ENCODE measurements around the gene TPST2. TPM values are rescaled to one million over a fixed set of nuclear protein-coding genes. Genes with fewer than 3 reads are reported as not detected.
"Not testable (repeated sequence)": the region's sequence is repeated elsewhere in the genome, so short reads cannot be mapped to it uniquely, and the experiment has no call there.

The TPST2 gene
- total RNA-seq, result 56.0 TPM

DNA sequence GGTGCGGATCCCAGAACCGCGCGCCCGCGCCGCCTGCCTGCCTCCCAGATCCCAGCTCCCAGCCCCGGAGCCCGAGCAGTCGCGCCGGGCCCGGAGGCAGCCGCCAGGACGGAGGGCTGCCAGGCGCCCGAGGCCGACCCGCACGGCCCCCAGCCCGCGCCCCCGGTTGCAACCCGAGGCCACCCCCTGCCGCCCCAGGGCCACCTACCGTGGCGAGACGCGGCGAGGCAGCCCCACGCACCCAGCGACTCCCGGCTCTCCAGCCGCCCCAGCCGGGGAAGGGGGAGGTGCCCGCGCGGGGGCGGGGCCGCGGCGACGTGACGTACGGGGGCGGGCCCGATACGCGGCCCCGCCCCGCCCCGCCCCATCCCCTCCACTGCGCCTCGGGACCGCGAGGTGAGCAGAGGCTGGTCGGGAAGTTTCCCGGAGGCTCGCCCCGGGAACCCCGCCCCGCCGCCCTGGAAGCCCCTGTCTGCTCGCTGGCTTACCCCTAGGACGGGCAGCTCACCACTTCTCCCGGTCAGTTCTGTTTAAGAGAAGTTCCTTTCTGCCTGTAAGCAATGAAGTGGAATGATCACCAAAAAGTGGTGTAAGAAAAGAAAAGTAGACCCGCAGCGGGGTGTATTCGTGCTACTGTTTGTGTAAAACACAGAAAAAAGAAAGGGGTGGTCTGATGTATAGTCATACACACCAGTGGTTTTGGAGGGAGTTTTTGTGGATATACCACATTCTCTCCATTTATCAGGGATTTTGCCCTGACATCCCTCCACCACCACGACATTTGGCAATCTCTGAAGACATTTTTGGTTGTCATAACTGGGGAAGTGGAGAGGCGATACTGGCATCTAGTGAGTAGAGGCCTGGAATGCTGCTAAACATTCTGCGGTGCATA lies at the start of gene TPST2:
Gene TPST2, minus strand, starts transcription at position 288 of the 892 bp plus-strand sequence. CDS start 48,502 bp downstream, outside the sequence.
- DNase-seq (ENCODE audit: low spot score), result peak; percentile 77

GRCh38 chr22:26636296-26636695 lies 46.4 kb upstream of the TPST2 start:
- DNase-seq (ENCODE audit: low spot score), result no peak

DNA sequence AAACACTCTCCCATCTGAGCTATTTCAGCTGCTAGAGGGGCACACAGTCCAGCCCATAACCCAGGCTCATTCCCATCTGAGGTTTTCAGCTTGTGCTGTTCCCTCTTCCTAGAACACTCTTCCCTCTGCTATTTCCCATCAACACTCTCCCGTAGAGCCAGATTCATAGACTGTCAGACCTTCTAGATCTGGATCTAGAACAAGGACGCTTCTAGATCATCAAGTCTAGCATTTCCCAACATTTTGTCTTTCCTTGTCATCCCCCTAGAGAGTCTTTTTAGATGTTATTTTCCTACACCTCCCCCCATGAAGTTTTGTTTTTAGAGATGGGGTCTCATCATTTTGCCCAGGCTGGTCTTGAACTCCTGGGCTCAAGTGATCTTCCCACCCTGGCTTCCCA lies 45.2 kb upstream of the TPST2 start:
- no peak for DNase-seq (ENCODE audit: low spot score)

GRCh38 chr22:26634189-26634588 lies 44.3 kb upstream of the TPST2 start:
- DNase-seq (ENCODE audit: low spot score), result no peak

DNA sequence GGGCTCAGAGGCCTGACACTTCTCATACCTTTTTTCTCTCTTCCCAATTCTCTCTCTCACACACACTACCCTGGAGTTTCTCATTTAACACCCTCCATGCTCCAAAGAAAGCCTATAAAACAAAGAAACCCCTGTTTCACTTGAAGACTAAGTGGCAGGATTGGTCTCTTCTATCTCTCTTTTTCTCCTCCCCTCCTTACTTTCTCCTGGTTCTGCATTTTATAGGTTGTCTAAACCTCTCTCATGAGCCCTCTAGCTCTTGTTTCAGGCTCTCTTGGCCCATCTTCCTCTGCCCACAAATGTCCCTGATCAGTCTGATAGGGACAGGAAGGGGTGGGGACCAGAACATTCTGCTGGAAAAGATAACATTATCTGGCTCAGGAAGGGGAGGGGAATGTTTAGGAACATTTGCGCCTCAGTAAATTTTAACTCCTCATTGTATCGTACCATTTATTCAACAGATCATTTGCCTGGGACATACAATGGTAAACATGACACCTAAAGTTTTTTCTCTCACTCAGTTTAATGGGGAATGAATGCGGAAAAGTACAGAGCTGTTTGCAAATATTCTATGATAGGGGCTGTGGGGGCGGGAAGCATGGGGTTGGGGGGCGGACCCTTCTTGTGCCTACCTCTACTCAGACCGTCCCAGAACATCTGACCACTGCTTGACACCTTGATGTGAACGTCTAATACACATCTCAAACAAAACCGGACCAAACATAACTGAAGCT lies 42.7 kb upstream of the TPST2 start:
- no peak for DNase-seq (ENCODE audit: low spot score)

GRCh38 chr22:26631282-26631681 lies 41.4 kb upstream of the TPST2 start:
- DNase-seq (ENCODE audit: low spot score), result no peak

- DNase-seq (ENCODE audit: low spot score), result no peak
Measured at GRCh38 chr22:26629988-26630761, 40.2 kb upstream of the TPST2 start.

- DNase-seq (ENCODE audit: low spot score), result no peak
Measured at GRCh38 chr22:26624803-26625202, 34.9 kb upstream of the TPST2 start.

DNA sequence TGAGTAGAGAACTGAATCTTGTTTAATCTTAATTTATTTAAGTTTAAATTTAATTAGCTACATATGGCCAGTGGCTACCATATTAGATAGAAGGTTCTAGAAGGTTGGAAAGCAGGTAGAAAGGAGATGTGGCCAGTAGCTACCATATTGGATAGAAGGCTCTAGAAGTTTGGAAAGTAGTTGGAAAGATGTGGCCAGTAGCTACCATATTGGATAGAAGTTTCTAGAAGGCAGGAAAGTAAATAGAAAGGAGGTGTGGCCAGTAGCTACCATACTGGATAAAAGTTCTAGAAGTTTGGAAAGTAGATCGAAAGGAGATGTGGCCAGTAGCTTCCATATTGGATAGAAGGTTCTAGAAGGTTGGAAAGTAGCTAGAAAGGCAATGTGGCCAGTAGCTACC lies 34.1 kb upstream of the TPST2 start:
- DNase-seq (ENCODE audit: low spot score), result no peak

DNA sequence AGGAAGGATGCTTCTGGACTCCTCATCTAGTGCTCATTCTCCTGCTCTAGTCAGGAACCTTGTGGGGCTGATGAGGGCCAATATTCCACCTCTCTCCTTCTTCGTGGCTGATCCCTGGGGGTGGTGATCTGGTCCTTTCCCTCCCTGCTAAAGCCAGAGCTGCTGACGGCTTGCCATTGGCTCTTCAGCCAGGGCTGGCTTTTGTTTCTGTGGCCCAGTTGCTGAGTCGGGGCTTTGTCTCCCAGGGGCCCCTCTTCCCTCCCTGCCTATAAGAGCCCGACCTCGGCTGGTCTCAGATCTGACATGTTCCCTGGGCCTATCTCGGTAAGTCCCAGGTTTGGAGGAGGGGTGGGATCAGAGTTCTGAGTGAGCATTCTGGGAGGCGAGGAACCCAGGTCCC lies 31.7 kb upstream of the TPST2 start, which contains the start of gene CRYBA4:
Gene CRYBA4, plus strand, starts transcription at position 301 of the 400 bp plus-strand sequence. CDS start 634 bp downstream, outside the sequence.
- DNase-seq (ENCODE audit: low spot score), result no peak

DNA sequence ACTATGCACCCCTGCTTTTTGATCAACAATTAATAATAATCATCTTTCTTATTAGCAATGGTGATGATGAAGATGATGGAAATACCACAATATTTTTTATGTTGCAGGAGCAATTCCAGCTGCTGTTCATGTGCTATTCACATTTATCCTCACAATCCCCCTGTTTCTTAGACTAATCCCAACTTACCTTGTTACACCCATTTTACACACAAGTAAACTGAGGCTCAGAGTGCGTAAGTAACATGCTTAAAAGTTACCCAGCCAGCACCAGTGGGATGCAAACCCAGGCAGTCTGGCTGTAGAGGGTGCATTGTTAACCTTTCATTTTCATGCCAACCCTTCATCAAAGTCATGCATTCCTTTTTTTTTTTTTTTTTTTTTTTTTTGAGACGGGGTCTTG lies 30.3 kb upstream of the TPST2 start:
- DNase-seq (ENCODE audit: low spot score), result no peak

DNA sequence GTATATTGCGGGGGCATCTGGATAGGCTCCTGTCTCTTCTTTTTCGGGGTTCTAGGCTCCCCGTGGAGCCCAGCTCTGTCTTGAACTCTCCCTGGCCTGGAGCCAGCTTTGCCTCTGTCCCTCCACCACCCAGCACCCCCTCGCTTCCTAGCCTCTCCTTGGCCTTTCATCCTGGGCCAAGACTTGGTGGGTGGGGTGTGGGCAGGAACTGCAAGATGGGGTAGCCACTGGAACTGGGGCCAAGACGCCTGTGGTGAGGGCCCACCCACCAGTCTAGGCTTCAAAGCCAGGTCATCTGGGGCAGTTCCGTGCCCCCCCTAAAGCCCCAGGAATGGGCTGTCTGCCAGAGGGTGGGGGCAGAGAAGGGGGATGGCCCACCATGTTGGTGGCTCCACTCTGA lies 29.6 kb upstream of the TPST2 start:
- no peak for DNase-seq (ENCODE audit: low spot score)

DNA sequence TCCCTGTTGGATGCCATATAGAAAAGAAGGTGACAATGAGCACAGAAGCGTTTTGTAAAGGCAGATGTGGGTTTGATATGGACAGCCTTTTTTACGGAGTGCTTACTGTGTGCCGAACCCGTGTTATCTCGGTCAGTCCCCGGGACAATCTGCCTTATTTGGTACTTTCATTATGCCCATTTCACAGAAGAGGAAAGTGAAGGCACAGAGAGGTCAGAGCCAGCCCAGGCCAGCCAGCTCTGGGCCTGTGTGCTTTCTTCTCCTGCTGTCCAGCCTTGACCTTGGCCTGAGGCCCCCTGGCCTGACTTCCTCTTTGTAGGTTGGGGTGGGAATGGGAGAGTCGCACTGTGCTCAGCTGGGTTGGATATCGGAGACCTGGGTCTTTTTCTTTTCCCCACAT lies 28.5 kb upstream of the TPST2 start:
- no peak for DNase-seq (ENCODE audit: low spot score)

- no peak for DNase-seq (ENCODE audit: low spot score)
Measured at GRCh38 chr22:26617271-26618199, 27.6 kb upstream of the TPST2 start, which contains the start of gene CRYBB1. CRYBB1 (minus strand) TSS chr22:26618027; CDS start chr22:26616319, 1,708 bp downstream.

- no peak for DNase-seq (ENCODE audit: low spot score)
Measured at GRCh38 chr22:26616650-26617049, 26.7 kb upstream of the TPST2 start.

DNA sequence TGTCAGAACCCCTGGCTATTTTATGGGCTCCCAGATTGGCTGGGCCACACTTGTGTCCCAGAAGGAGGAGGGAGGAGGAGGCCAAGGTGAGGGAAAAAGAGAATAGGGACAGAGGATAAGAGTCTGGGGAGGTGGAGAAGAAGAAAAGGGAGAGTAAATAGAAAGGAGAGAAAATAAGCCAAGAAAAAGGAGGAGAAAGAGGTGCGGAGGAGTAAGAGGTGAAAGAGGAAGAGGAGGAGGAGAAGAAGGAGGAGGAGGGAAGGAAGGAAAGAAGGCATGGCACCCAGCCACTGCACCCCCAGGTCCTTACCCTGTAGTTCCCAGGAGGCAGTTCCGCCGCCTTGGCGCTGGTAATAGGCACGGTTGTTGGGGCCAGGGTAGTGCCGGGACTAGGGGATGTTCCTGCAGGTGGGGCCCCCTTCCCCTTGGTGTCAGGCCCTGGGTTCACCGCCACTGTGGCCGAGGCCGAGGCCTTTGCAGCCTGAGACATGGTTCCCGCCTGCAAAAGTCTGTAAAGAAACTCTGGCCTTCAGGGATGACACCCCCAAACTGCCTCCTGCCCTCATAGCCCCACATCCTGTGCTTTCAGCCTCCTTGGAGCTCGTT lies 26.0 kb upstream of the TPST2 start:
- DNase-seq (ENCODE audit: low spot score), result no peak

DNA sequence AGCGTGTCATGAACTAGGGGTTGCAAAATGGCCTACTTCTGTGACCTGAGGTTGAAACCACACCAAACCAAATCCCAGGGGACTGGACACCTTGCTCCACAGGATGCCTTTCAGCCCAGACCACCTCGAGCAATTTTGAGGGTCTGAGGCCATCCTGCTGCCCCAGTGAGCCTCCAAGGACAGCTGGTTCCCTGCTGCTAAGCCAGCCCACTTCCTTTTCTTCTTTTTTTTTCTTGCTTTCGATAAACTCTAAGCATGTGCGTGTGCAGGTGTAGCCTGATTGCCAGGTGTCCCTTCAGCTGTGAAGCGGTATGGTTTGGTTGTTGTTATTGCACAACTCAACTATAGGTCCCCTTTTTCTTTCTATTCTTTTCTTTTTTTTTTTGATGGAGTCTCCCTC lies 25.2 kb upstream of the TPST2 start:
- DNase-seq (ENCODE audit: low spot score), result no peak

GRCh38 chr22:26614322-26614721 lies 24.4 kb upstream of the TPST2 start:
- DNase-seq (ENCODE audit: low spot score), result no peak

- DNase-seq (ENCODE audit: low spot score), result not testable (repeated sequence)
Measured at GRCh38 chr22:26613753-26614152, 23.8 kb upstream of the TPST2 start.

DNA sequence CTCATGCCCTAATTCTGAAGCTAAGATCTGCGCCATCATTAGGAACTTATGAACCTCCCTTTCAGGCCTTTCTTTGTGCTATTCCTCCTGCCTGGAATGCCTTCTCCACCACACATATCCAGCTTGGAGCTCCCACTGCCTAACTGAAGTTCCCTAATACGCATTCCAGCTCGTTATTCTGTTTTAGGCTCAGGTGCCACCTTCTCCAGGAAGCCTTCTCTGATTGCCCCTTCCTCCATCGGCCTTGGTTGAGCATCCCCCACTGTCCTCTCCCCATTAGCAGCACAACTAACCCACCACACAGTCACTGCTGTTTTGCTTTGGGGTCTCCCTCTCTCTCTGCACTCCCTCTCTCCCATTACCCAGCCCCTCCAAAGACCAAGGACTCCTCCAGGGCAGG lies 22.7 kb upstream of the TPST2 start:
- DNase-seq (ENCODE audit: low spot score), result no peak
